HAP-1 (cell line): ENCODE results near the gene ZDHHC19.

Experiments used
- DNase-seq, 2 experiments: peaks; one replicate each; pipeline ENCODE4 v3.0.0-alpha.2; 2016 to 2020; ENCODE audit warnings: low spot score in 2 of 2
- H3K27me3 ChIP-seq: fragments of 250-450 bp; sonication (Bioruptor Pico); 2 replicates; pipeline ENCODE4 v1.5.1; 2020; ENCODE audit warnings: low read depth, mild to moderate bottlenecking, moderate library complexity
- H3K36me3 ChIP-seq: fragments of 250-450 bp; sonication (Bioruptor Pico); replicated peaks from 2 replicates; pipeline ENCODE4 v1.5.1; 2020; ENCODE audit warnings: mild to moderate bottlenecking
- H3K4me1 ChIP-seq: fragments of 250-450 bp; sonication (Bioruptor Pico); 2 replicates; pipeline ENCODE4 v1.5.1; 2020; ENCODE audit warnings: mild to moderate bottlenecking
- H3K4me3 ChIP-seq: fragments of 250-450 bp; sonication (Bioruptor Pico); 2 replicates; pipeline ENCODE4 v1.5.1; 2020; ENCODE audit warnings: mild to moderate bottlenecking, moderate library complexity
- H3K9me3 ChIP-seq: fragments of 250-450 bp; sonication (Bioruptor Pico); 2 replicates; pipeline ENCODE4 v1.5.1; 2020; ENCODE audit warnings: mild to moderate bottlenecking, moderate library complexity
- in situ Hi-C: fragments of 300-500 bp; cut with MboI; formaldehyde crosslinking; loops from 3 replicates; pipeline ENCODE4 v1.14.3; 2020; ENCODE audit warnings: low sequenced_read_pairs, inconsistent platforms, mixed read lengths

The ZDHHC19 gene

DNA sequence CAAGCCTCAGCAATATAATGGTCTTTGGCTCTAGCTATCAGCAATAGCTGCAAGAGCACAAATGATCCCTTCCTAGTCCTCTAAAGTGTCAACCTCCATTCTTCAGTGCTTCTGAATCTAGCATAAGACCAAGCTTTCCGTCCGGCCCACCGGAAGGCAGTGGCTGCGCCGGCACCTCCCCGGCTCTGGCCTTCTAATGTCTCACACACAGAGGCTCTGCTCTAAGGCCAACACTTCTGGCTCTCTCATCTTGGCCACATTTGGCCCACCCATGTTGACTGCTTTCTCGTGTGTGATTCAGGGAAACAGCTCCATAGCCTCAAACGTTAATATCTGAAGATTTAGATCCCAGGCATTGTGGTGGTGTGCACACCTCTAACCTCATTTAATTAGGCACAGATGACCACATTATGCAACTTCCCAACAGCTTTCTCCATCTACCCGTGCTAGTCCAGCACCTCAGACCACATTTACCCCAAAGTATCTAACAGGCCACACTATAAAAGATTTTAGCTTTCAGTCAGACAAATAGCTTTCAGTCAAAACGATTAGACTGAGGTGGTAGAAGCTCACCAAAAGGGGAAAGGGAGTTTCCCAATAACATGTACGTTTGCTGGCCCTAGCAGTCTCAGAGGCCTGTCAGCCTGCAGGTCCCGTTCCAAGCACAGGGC is 24.4 kb upstream of the ZDHHC19 start:
- DNase-seq: no peak
- H3K9me3 ChIP-seq: no peaks in the 10 kb centered on the region
- H3K36me3 ChIP-seq: peaks cover 11% of the 10 kb centered on the region
- no peaks in the 10 kb centered on the region for H3K4me1 ChIP-seq
- H3K4me3 ChIP-seq: no peak overlapping the region
- in situ Hi-C loops: no loop called here
- no peaks in the 10 kb centered on the region for H3K27me3 ChIP-seq

DNA sequence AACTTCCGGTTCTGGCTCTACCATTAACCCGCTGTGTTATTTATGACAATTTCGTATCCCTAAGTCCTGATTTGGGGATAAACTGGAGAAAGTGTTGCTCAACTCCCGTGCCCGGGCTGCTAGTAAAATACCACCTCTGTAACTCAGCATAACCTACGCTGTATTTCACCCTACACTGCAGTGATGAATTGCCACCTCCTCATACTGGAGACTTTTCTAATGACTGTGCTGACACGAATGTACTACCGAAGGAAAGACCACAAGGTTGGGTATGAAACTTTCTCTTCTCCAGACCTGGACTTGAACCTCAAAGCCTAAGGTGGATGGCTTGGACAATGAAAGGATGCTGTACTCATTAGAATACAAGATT is 21.7 kb upstream of the ZDHHC19 start:
- Histone ChIP-seq H3K27me3 (no peaks in the 10 kb centered on the region), H3K36me3 (peaks cover 4% of the 10 kb centered on the region), H3K4me3 (no peak overlapping the region), H3K9me3 (no peaks in the 10 kb centered on the region), H3K4me1 (no peaks in the 10 kb centered on the region)
- no peak for DNase-seq
- in situ Hi-C loops: no loop called here

DNA sequence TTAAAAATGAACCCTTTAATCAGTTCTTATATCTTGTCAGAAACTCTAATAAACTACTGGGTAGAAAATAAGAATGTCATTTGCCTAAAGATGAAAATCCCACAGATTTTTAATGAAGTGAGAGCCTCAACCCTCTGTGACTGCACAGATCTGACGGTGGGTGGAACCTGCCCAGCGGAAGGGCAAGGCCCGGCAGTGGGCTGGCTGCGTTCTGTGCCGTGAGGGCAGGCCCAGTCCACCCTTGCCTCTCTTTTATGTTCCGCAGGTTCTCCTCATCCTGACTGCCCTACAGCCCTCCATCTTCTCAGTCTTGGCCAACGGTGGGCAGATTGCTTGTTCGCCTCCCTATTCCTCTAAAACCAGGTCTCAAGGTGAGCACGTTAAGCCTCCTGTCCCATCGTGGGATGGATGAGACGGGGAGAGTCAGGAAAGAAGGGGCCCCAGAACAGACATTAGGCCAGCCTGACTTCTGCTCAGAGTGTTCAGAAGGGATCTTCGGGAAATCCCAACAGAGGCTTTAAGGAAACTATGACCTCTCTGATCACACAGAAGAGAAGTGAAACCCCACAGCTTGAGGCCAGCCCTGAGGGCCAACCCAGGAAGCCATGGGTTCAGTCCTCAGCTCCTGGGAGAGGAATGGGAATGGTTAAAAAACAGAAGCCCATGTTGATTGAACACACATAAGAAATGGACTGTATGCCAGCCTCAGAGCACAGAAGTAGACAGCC is 21.1 kb upstream of the ZDHHC19 start:
- Histone ChIP-seq H3K36me3 (no peaks in the 10 kb centered on the region; the same call in 1 of the 2 replicates), H3K4me3 (no peak overlapping the region), H3K4me1 (no peaks in the 10 kb centered on the region), H3K27me3 (no peaks in the 10 kb centered on the region), H3K9me3 (no peaks in the 10 kb centered on the region)
- DNase-seq: no peak
- in situ Hi-C loops: no loop called here

DNA sequence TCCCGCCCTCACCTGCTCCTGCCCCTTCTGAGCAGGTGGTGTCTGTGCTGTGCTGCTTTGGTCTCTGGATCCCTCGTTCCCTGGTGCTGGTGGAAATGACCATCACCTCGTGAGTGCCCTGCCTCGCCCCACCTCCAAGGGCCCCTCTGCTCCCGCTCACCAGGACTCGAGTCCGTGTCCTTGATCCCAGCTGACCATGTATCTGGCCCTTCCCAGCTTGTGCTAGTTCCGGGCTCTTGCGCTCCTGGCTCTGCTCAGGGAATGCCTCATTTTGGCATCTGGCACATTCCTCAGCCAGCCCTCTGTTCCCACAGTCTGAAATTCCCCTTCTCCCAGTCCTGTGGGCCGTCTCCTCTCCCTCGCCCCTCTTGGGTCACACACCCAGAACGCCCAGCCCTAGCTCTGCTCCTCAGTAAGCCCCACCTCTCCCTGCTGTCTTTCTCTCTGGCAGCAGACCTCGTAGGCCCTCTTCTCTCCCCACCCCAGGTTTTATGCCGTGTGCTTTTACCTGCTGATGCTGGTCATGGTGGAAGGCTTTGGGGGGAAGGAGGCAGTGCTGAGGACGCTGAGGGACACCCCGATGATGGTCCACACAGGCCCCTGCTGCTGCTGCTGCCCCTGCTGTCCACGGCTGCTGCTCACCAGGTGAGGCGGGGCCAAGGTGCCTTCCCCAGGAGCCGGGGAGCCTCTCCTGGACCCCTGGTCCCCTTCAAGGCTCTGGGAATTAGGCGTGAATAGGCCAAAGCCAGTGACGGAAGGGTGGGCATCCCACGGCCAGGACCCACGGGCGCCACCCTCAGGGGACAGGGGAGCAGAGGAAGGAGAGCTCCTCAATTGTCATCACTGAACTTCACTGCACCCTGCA is 16.7 kb upstream of the ZDHHC19 start:
- in situ Hi-C loops: no loop called here
- Histone ChIP-seq H3K4me1 (no peaks in the 10 kb centered on the region), H3K27me3 (no peaks in the 10 kb centered on the region), H3K9me3 (no peaks in the 10 kb centered on the region), H3K4me3 (no peak overlapping the region), H3K36me3 (no peaks in the 10 kb centered on the region)
- no peak for DNase-seq

DNA sequence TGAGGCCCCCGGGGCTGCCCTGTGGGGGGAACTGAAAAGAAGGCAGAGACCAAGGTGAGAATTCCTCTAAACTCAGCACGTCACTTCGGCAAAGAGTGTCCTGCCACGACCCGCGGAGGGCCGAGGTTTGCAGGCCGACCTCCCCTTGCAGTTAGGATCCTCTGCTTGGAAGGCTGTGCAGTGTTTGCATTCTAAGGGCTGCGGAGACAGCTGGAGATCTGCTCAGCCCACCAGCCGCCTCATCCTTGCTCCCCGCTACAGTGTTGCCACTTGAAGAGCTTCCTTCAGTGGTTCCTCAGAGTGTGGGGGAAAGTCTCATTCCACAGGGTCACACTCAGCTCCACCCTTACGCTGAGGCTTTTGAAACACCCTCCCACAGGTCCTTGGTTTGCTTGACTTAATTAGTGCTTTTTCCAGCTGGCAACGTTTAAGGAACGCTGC is 15.9 kb upstream of the ZDHHC19 start:
- no peak overlapping the region for H3K4me3 ChIP-seq
- in situ Hi-C loops: no loop called here
- H3K36me3 ChIP-seq: no peaks in the 10 kb centered on the region
- H3K4me1 ChIP-seq: no peaks in the 10 kb centered on the region
- H3K9me3 ChIP-seq: no peaks in the 10 kb centered on the region
- H3K27me3 ChIP-seq: no peaks in the 10 kb centered on the region
- DNase-seq: no peak

DNA sequence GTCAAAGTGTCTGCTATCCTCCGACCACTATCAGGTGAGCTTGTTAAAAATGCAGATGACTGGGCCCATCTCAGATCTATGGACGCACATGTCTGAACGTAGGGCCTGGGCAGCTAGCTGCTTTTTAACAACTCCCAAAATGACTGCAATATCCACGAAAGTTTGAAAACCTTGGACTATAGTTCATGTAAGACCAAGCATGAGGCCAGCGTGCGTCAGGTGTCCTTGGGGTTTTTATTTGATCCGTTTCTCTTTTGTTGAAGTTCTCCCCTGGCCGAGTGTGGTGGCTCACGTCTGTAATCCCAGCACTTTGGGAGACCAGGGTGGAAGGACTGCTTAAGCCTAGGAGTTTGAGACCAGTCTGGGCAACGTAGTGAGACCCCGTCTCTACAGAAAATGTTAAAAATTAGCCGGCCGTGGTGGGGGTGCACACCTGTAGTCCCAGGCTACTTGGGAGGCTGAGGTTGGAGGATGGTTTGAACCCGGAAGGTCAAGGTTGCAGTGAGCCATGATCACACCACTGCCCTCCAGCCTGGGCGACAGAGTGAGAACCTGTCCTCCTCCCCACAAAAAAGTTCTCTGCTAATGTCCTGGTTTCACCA is 14.7 kb upstream of the ZDHHC19 start:
- no peaks in the 10 kb centered on the region for H3K36me3 ChIP-seq
- H3K4me3 ChIP-seq: no peak overlapping the region
- H3K9me3 ChIP-seq: no peaks in the 10 kb centered on the region
- no peaks in the 10 kb centered on the region for H3K4me1 ChIP-seq
- H3K27me3 ChIP-seq: no peaks in the 10 kb centered on the region
- in situ Hi-C loops: no loop called here
- DNase-seq: no peak

DNA sequence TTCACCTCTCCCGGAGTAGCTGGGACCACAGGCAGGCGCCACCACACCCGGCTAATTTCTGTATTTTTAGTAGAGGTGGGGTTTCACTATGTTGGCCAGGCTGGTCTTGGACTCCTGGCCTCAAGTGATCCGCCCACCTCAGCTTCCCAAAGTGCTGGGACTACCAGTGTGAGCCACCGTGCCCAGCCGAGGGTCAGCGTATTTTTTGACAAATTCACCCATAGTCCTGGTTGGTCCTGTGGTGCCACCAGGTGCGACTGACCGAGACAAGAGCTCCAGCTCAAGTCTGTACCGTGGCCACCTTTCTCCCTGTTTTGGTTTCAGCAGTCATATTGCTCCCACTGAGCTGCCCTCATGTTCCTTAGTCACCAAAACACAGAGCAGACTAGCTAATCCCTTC is 13.9 kb upstream of the ZDHHC19 start:
- in situ Hi-C loops: no loop called here
- no peaks in the 10 kb centered on the region for H3K4me1 ChIP-seq
- no peaks in the 10 kb centered on the region for H3K9me3 ChIP-seq
- no peak overlapping the region for H3K4me3 ChIP-seq
- no peak for DNase-seq
- H3K27me3 ChIP-seq: no peaks in the 10 kb centered on the region
- H3K36me3 ChIP-seq: no peaks in the 10 kb centered on the region

DNA sequence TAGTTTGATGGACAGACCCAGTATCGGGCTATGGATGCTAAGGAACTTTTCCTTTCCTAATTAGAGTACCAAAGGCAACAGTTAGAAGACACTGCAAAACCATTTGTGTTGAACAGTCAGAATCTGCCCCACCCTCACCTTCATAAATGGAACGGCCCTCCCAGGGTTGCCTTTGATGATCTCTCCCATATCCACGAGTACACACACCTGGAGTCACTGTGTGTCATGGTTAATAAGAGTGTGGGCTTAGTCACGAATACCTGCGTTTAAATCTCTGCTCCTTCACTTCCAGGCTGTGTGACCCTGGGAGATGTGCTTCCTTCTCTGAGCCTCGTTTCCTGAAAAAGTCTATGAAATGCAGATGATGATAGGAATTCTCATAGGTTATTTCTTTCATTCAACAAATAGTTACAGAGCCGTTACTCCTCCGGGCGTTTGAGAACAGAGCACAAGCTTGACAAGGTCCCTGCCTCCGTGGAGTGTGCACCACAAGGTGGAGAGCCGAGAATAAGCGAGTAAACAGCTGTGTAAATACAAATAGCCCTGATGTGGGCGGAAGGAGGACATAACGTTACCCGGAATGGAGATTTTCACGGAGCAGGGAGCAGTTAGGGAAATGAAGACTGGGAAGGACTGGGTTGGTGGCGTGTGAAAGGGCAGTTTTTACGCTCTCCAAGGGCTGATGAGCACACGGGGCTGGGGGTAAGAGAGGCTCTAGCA is 11.8 kb upstream of the ZDHHC19 start:
- Histone ChIP-seq H3K9me3 (no peaks in the 10 kb centered on the region), H3K27me3 (no peaks in the 10 kb centered on the region), H3K36me3 (no peaks in the 10 kb centered on the region), H3K4me3 (no peak overlapping the region), H3K4me1 (no peaks in the 10 kb centered on the region; the same call in 1 of the 2 replicates)
- in situ Hi-C loops: no loop called here
- DNase-seq: no peak

DNA sequence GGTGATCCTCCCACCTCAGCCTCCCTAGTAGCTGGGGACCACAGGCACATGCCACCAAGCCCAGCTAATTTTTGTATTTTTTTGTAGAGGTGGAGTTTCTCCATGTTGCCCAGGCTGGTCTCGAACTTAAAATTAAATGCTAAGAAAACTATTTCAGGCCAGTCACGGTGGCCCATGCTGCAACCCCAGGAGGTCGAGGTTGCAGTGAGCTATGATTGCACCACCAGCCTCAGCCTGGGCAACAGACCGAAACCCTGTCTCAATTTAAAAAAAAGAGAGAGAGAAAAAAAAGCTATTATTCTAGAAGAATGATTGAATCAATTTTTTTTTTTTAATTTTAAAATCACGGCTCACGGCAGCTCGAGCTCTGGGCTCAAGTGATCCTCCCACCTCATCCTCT is 9.8 kb upstream of the ZDHHC19 start:
- no peak for DNase-seq
- H3K27me3 ChIP-seq: no peaks in the 10 kb centered on the region
- in situ Hi-C loops: no loop called here
- no peaks in the 10 kb centered on the region for H3K36me3 ChIP-seq
- no peak overlapping the region for H3K4me3 ChIP-seq
- H3K9me3 ChIP-seq: no peaks in the 10 kb centered on the region
- H3K4me1 ChIP-seq: no peaks in the 10 kb centered on the region; the same call in 1 of the 2 replicates

DNA sequence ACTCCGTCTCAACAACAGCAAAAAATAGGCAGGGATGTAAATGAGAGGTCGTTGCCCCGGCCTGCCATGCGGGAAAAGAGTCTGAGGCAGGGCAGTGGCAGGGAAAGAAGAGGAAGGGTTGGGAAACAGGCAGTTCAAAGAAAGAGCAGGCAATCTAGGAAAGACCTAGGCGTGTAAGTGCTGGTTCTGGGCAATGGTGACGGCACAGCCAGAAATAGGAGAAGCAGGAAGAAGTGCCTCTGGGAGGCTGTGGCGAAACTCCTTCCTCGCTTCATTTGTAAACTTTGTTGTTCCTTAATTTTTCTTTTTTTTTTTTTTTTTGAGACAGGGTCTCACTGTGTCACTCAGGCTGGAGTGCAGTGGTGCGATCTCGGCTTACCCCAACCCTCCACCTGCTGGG is 9.4 kb upstream of the ZDHHC19 start:
- no peaks in the 10 kb centered on the region for H3K9me3 ChIP-seq
- DNase-seq: no peak
- no peaks in the 10 kb centered on the region; the same call in 1 of the 2 replicates for H3K4me1 ChIP-seq
- in situ Hi-C loops: no loop called here
- H3K36me3 ChIP-seq: no peaks in the 10 kb centered on the region
- H3K4me3 ChIP-seq: no peak overlapping the region
- H3K27me3 ChIP-seq: no peaks in the 10 kb centered on the region

DNA sequence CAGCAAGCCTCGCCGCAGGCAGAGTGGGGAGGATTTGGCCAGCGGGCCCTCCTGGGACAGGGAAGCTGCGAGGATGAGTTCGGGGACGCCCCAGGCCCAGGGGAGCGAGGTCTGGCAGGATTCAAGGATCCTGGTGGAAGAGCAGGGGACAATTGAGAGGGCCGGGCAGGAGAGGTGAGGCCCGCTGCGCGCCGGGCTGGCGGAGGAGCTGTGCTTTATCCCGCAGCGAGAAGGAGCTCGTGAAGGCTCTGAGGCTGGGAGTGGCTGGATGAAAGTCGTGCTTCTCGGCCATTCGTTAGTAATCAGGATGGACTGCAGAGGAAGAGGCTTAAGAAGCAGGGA is 8.7 kb upstream of the ZDHHC19 start:
- no peaks in the 10 kb centered on the region for H3K27me3 ChIP-seq
- H3K4me1 ChIP-seq: no peaks in the 10 kb centered on the region; the same call in 1 of the 2 replicates
- DNase-seq: no peak
- no peaks in the 10 kb centered on the region for H3K9me3 ChIP-seq
- in situ Hi-C loops: no loop called here
- H3K4me3 ChIP-seq: no peak overlapping the region
- H3K36me3 ChIP-seq: no peaks in the 10 kb centered on the region

DNA sequence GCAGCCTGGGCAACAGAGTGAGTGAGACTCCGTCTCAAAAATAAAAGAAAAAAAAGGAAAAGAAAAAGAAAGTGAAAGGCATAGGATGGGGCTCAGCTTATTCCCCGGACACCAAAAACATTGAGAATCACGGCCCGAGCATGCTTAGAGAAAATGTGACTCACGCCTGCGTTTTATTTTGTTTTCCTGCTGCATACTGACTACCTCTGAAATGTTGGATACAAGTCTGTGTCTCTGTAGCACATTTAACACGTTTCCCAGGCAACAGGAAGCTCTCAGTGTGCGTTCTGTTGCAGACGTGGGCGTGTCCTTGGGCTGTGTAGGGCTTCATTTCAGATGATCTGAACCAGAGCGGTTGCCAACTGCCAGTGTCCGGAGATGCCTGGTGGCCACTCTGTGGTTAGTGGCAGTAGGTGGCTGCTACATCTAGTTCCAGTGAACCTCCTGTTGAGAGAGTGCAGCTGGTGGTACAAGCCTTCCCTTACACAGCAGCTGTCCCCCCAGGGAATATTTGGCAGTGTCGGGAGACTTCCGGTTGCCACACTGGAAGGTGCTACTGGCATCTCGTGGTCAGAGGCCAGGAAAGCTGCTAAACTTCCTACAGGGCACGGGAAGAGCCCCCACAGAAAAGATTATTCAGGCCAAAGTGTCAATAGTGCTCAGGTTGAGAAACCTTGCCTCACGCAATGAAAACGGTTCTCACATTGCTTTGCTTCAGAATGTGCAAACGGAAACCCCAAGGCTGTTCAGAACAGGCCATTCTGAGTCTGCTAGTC is 8.2 kb upstream of the ZDHHC19 start:
- no peaks in the 10 kb centered on the region for H3K36me3 ChIP-seq
- no peak overlapping the region for H3K4me3 ChIP-seq
- no peaks in the 10 kb centered on the region; the same call in 1 of the 2 replicates for H3K4me1 ChIP-seq
- DNase-seq: peak in 1 of 2 experiments; percentile 56
- in situ Hi-C loops: no loop called here
- H3K9me3 ChIP-seq: no peaks in the 10 kb centered on the region
- no peaks in the 10 kb centered on the region for H3K27me3 ChIP-seq
